Activated CD4-positive, alpha-beta T cell treated with anti-CD3 and anti-CD28 coated beads, Interleukin-2, amount 50 U/mL, for 48 hours (primary cell): ENCODE results near the gene LPIN2.
A peak's percentile ranks its signal among the peaks of the same experiment; 100 is the strongest.
"Not testable (repeated sequence)": the region's sequence is repeated elsewhere in the genome, so short reads cannot be mapped to it uniquely, and the experiment has no call there.

Experiments used
- DNase-seq, 2 experiments: peaks; one replicate each; pipeline ENCODE4 v3.0.0-alpha.2; 2020

The LPIN2 gene

GRCh38 chr18:3042379-3042778, 29.4 kb upstream of the LPIN2 start:
- no peak for DNase-seq

GRCh38 chr18:3041843-3042242, 28.9 kb upstream of the LPIN2 start:
- DNase-seq = no peak

GRCh38 chr18:3040881-3041280, 27.9 kb upstream of the LPIN2 start:
- DNase-seq = no peak

GRCh38 chr18:3040173-3040572, 27.2 kb upstream of the LPIN2 start:
- no peak for DNase-seq

GRCh38 chr18:3037423-3037915, 24.5 kb upstream of the LPIN2 start:
- no peak for DNase-seq

GRCh38 chr18:3036108-3036507, 23.2 kb upstream of the LPIN2 start:
- DNase-seq = no peak

GRCh38 chr18:3035635-3036034, 22.7 kb upstream of the LPIN2 start:
- DNase-seq = no peak

GRCh38 chr18:3032721-3033120, 19.8 kb upstream of the LPIN2 start:
- no peak for DNase-seq

GRCh38 chr18:3029215-3029952, 16.4 kb upstream of the LPIN2 start:
- DNase-seq = no peak

- DNase-seq = not testable (repeated sequence)
These were observed 15.2 kb upstream of the LPIN2 start for GRCh38 chr18:3028115-3028514.

- DNase-seq = no peak
These were observed 14.5 kb upstream of the LPIN2 start for GRCh38 chr18:3027370-3027891.

- no peak for DNase-seq
These were observed 12.6 kb upstream of the LPIN2 start for GRCh38 chr18:3025544-3025943.

- not testable (repeated sequence) for DNase-seq
These were observed 10.7 kb upstream of the LPIN2 start for GRCh38 chr18:3023603-3024002.

- DNase-seq = no peak
These were observed 3.8 kb upstream of the LPIN2 start for GRCh38 chr18:3016585-3017297.

- DNase-seq = no peak
These were observed 2.9 kb upstream of the LPIN2 start for GRCh38 chr18:3015851-3016250.

GRCh38 chr18:3015204-3015592, 2.3 kb upstream of the LPIN2 start:
- DNase-seq = no peak

- no peak for DNase-seq
These were observed 1.7 kb upstream of the LPIN2 start for GRCh38 chr18:3014503-3015203.

- DNase-seq = peak; percentile 44 to 45
These were observed 564 bp downstream of the LPIN2 start for GRCh38 chr18:3012136-3013023.

- DNase-seq = no peak
These were observed 2.9 kb downstream of the LPIN2 start for GRCh38 chr18:3010086-3010485.

- DNase-seq = no peak
These were observed 4.4 kb downstream of the LPIN2 start for GRCh38 chr18:3008541-3008940.

GRCh38 chr18:3007491-3007890, 5.5 kb downstream of the LPIN2 start:
- no peak for DNase-seq

GRCh38 chr18:3005462-3005861, 7.5 kb downstream of the LPIN2 start:
- no peak for DNase-seq
